Body of pancreas (tissue), 4 donors: ENCODE measurements around the gene MAP2K5. TPM values are rescaled to one million over a fixed set of nuclear protein-coding genes. Genes with fewer than 3 reads are reported as not detected.

Experiments
- ATAC-seq: fragments of 150-250 bp; one replicate; pipeline ENCODE4 v1.9.1; 2016
- DNase-seq, 4 donors: peaks; one replicate each; pipeline ENCODE4 v3.0.0-alpha.2; 2019
- H3K27ac ChIP-seq, 4 donors: fragments of 200-600 bp; sonication (generic); 1 replicate in 3 of 4; 2 replicates in 1 of 4; pipeline versions ENCODE4 v1.5.1 to v1.6.1; 2016 to 2019; ENCODE audit warnings: mild to moderate bottlenecking in 1 of 4, mixed read lengths in 1 of 4, moderate library complexity in 1 of 4
- H3K27me3 ChIP-seq, 2 donors: fragments of 200-600 bp; sonication (generic); one replicate each; pipeline ENCODE4 v1.6.0; 2016; ENCODE audit warnings: mild to moderate bottlenecking in 1 of 2
- H3K36me3 ChIP-seq, 2 donors: fragments of 200-600 bp; sonication (generic); replicated peaks in 1 of 2; 2 replicates each; pipeline ENCODE4 v1.5.1; 2016; ENCODE audit warnings: low read depth in 2 of 2; ENCODE audit not compliant: insufficient read depth in 1 of 2
- H3K4me1 ChIP-seq: fragments of 200-600 bp; sonication (generic); one replicate; pipeline ENCODE4 v1.6.0; 2016
- H3K4me3 ChIP-seq, 2 donors: fragments of 200-600 bp; sonication (generic); 1 replicate in 1 of 2; 2 replicates in 1 of 2; pipeline ENCODE4 v1.5.1; 2016 to 2019
- H3K9me3 ChIP-seq, 3 donors: fragments of 200-600 bp; sonication (generic); 1 replicate in 2 of 3; 2 replicates in 1 of 3; pipeline ENCODE4 v1.5.1; 2016
- POLR2A ChIP-seq, 3 donors: fragments of 450-650 bp; IDR thresholded peaks; one replicate each; pipeline ENCODE4 v1.6.1; 2016; ENCODE audit warnings: antibody characterized with exemption in 3 of 3, mild to moderate bottlenecking in 2 of 3
- WGBS, 2 donors: methylation state at CpG; one replicate each; pipeline ENCODE4 v1.1.5; 2017; 5-methylcytosine and 5-hydroxymethylcytosine counted together
- intact Hi-C: fragments of 100-400 bp; cut with DNase I; formaldehyde crosslinking; loops from one replicate; pipeline ENCODE4 v1.15.1; 2023
- total RNA-seq, 2 donors: library from RNA; depleted of rRNA; stranded (reverse); fragments of >200 nt; gene quantifications; one replicate each; pipeline ENCODE4 v1.1.0, GENCODE V29; 2016
- TF ChIP-seq, protein P1 (sequence below), 7 experiments: fragments of 450-650 bp in 4 of 7; fragments of 200-600 bp in 3 of 7; sonication (generic) in 3 of 7; IDR thresholded peaks; one replicate each; pipeline ENCODE4 v1.5.1; 2016 to 2019; ENCODE audit warnings: antibody characterized with exemption in 7 of 7

MAP2K5 gene
- total RNA-seq, 2 donors from 2014 or later = 2.6 to 10.9 TPM

DNA sequence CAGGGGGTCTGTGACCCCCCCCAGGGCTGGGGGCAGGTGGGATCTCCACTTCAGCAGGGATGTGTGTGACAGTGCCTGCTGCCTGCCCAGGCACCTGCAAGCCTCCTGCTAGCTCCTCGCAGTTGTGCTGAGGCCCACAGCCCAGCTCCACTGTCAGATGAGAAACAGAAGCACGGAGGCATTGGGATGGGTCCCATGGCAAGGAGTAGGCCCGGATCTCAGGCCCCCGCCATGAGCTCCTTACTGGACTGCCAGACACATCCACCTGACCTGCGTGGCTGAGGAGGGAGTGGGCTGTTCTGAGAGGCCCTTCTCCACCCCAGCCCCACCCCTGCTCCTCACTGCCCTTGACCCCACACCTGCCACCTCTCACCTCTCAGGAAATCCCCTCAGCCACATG lies 264.6 kb downstream of the MAP2K5 start:
- Histone ChIP-seq H3K36me3 (no peaks in the 10 kb centered on the region), H3K4me3 (no peak overlapping the region), H3K27ac (no peak overlapping the region), H3K27me3 (no peaks in the 10 kb centered on the region), H3K4me1 (no peaks in the 10 kb centered on the region), H3K9me3 (no peaks in the 10 kb centered on the region)
- TF ChIP-seq, protein P1, sequence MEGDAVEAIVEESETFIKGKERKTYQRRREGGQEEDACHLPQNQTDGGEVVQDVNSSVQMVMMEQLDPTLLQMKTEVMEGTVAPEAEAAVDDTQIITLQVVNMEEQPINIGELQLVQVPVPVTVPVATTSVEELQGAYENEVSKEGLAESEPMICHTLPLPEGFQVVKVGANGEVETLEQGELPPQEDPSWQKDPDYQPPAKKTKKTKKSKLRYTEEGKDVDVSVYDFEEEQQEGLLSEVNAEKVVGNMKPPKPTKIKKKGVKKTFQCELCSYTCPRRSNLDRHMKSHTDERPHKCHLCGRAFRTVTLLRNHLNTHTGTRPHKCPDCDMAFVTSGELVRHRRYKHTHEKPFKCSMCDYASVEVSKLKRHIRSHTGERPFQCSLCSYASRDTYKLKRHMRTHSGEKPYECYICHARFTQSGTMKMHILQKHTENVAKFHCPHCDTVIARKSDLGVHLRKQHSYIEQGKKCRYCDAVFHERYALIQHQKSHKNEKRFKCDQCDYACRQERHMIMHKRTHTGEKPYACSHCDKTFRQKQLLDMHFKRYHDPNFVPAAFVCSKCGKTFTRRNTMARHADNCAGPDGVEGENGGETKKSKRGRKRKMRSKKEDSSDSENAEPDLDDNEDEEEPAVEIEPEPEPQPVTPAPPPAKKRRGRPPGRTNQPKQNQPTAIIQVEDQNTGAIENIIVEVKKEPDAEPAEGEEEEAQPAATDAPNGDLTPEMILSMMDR (IDR thresholded peaks at IDR 0.05) = no peak
- TF ChIP-seq POLR2A (IDR thresholded peaks at IDR 0.05) = no peak
- ATAC-seq = no peak
- WGBS, 2 donors = 86 to 96% methylated on average over 5 of the region's 5 CpGs
- intact Hi-C loops = no loop called here
- DNase-seq = no peak

DNA sequence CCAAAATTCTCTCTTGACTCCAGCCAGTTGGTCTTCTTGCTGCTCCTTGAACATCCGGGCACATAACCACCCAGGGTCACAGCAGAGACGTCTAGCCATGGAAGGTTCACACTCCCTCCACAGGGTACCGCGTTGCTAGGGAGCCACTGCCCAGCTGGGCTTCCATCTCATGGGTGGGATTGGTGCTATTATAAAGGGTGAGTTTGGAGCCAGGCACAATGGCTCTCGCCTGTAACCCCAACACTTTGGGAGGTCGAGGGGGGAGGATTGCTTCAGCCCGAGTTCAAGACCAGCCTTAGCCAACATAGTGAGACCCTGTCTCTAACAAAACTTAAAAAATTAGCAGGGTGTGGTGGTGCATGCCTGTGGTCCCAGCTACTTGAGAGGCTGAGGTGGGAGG lies 265.3 kb downstream of the MAP2K5 start:
- no peaks in the 10 kb centered on the region for H3K27me3 ChIP-seq
- DNase-seq (no peak), ATAC-seq (no peak)
- WGBS, 2 donors = 91 to 96% methylated on average over 5 to 7 of the region's 7 CpGs
- no peak for TF ChIP-seq POLR2A (IDR thresholded peaks at IDR 0.05)
- TF ChIP-seq, protein P1 (IDR thresholded peaks at IDR 0.05) = no peak
- H3K4me1 ChIP-seq = no peaks in the 10 kb centered on the region
- intact Hi-C loops = no loop called here
- H3K27ac ChIP-seq = no peak overlapping the region
- H3K36me3 ChIP-seq = no peaks in the 10 kb centered on the region
- no peak overlapping the region for H3K4me3 ChIP-seq
- no peaks in the 10 kb centered on the region for H3K9me3 ChIP-seq

DNA sequence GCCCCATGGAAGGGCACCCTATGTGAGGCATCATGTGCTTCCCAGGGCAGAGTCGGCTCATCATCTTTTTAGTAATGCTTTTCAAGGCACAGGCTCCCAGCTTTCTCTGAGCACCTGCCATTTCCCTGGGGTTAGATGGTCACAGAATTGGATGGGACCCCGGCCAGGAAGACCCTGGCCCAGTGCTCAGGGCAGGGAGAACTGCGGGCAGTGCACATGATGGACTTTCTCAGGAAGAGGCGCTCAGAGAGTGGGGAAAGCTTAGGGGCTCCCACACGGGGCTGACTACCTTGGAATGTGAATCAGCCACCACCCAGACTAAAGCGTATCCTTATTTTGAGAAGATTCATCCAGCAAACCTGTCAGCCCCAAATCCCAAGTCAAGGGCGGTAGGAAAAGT lies 266.3 kb downstream of the MAP2K5 start:
- no peak for DNase-seq
- H3K9me3 ChIP-seq = no peaks in the 10 kb centered on the region
- intact Hi-C loops = no loop called here
- no peak overlapping the region for H3K4me3 ChIP-seq
- ATAC-seq = no peak
- TF ChIP-seq POLR2A (IDR thresholded peaks at IDR 0.05) = no peak
- TF ChIP-seq, protein P1 (IDR thresholded peaks at IDR 0.05) = no peak
- no peaks in the 10 kb centered on the region for H3K27me3 ChIP-seq
- no peak overlapping the region for H3K27ac ChIP-seq
- H3K4me1 ChIP-seq = no peaks in the 10 kb centered on the region
- no peaks in the 10 kb centered on the region for H3K36me3 ChIP-seq
- WGBS, 2 donors = 87 to 94% methylated on average over 7 of the region's 7 CpGs

DNA sequence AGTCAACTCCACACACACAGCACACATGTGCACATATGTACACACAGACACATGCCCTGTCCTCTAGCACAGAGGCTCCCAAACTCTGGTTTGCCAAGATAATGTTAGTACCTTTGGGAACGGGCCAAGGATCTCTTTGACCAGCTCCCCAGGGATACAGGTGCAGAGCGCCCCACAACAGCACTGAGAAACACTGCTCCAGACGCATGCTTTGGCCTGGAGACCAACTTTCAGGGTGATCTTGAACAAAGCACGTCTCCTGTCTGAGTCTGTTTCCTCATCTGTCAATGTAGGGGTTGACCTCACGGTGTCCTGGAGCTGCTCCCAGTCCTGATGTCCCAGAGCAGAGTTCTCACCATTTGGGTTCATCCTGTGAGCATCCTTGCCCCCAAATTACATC lies 266.9 kb downstream of the MAP2K5 start:
- Histone ChIP-seq H3K9me3 (no peaks in the 10 kb centered on the region), H3K27me3 (no peaks in the 10 kb centered on the region), H3K36me3 (no peaks in the 10 kb centered on the region), H3K4me1 (no peaks in the 10 kb centered on the region), H3K4me3 (no peak overlapping the region), H3K27ac (no peak overlapping the region)
- 83 to 94% methylated on average over 4 to 5 of the region's 5 CpGs for WGBS, 2 donors
- DNase-seq (no peak), ATAC-seq (no peak)
- intact Hi-C loops = no loop called here
- no peak for TF ChIP-seq POLR2A (IDR thresholded peaks at IDR 0.05)
- TF ChIP-seq, protein P1 (IDR thresholded peaks at IDR 0.05) = no peak

DNA sequence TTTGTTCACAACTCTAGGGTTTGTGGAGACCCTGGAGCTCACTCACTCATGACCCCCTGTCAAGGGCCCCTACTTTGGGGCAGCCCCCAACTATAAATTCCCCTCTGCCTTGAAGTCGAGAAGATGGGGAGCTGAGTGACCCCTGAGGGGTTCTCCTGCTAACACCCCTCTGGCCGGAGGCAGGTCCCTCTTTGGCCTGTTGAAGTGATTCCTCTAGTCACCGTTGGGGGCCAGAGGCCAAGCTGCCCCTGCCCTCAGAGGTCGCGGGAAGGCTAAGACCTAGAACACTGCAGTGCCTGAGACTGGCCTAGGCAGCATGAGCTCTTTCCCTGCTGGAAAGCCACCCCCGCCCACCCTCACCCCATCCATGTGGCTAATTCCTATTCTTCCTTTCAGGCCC lies 267.4 kb downstream of the MAP2K5 start:
- Histone ChIP-seq H3K27ac (no peak overlapping the region), H3K27me3 (no peaks in the 10 kb centered on the region), H3K4me3 (no peak overlapping the region), H3K4me1 (no peaks in the 10 kb centered on the region), H3K9me3 (no peaks in the 10 kb centered on the region), H3K36me3 (no peaks in the 10 kb centered on the region)
- no peak for ATAC-seq
- intact Hi-C loops = no loop called here
- WGBS, 2 donors = 84 to 96% methylated on average over 5 to 6 of the region's 6 CpGs
- no peak for DNase-seq
- no peak for TF ChIP-seq POLR2A (IDR thresholded peaks at IDR 0.05)
- TF ChIP-seq, protein P1 (IDR thresholded peaks at IDR 0.05) = no peak
